IgD-negative memory B cell (primary cell): Measurements from ENCODE around the gene AADAC. TPM values are rescaled to one million over a fixed set of nuclear protein-coding genes. Genes with fewer than 3 reads are reported as not detected.
A peak's percentile ranks its signal among the peaks of the same experiment; 100 is the strongest.
"Not testable (repeated sequence)": the region's sequence is repeated elsewhere in the genome, so short reads cannot be mapped to it uniquely, and the experiment has no call there.

Source experiments
- H3K27ac Mint-ChIP-seq, 3 donors: one replicate each; pipeline ENCODE4 v1.8.0; 2020 to 2022; ENCODE audit warnings: mild to moderate bottlenecking in 3 of 3, mixed read lengths in 3 of 3, moderate library complexity in 1 of 3
- H3K27me3 Mint-ChIP-seq: one replicate; pipeline ENCODE4 v1.8.0; 2021; ENCODE audit warnings: mixed read lengths
- H3K36me3 Mint-ChIP-seq: one replicate; pipeline ENCODE4 v1.8.0; 2020; ENCODE audit warnings: mild to moderate bottlenecking, mixed read lengths
- H3K4me1 Mint-ChIP-seq, 3 donors: one replicate each; pipeline ENCODE4 v1.8.0; 2020 to 2022; ENCODE audit warnings: mixed read lengths in 3 of 3, mild to moderate bottlenecking in 1 of 3
- H3K4me3 Mint-ChIP-seq, 4 donors: one replicate each; pipeline ENCODE4 v1.8.0; 2020 to 2022; ENCODE audit warnings: mild to moderate bottlenecking in 4 of 4, mixed read lengths in 4 of 4, moderate library complexity in 3 of 4
- H3K9me3 Mint-ChIP-seq, 3 donors: one replicate each; pipeline ENCODE4 v1.8.0; 2020 to 2021; ENCODE audit warnings: mixed read lengths in 3 of 3, mild to moderate bottlenecking in 1 of 3
- polyA plus RNA-seq: library from polyadenylated mRNA; unstranded; fragments of 300-500 nt; fragmentation: Illumina TruSeq; gene quantifications from one replicate; pipeline ENCODE4 v1.2.3, GENCODE V29; 2021

The AADAC gene
- not detected for polyA plus RNA-seq

GRCh38 chr3:151813799-151814198 lies at the start of gene AADAC:
Gene AADAC (plus strand): TSS chr3:151814116. CDS start chr3:151814163, 47 bp downstream.
- Mint-ChIP-seq H3K4me3 (no peak within 1 kb of the TSS), H3K36me3 (no peaks in the 10 kb centered on the region), H3K4me1 (no peaks in the 10 kb centered on the region), H3K9me3 (peaks cover 0 to 1% (median 0%) of the 10 kb centered on the region in 3 donors), H3K27me3 (peaks cover 10% of the 10 kb centered on the region), H3K27ac (no peak within 1 kb of the TSS)

GRCh38 chr3:151764699-151765098 lies 49.2 kb upstream of the AADAC start:
- not testable (repeated sequence) for H3K9me3 Mint-ChIP-seq, H3K27ac Mint-ChIP-seq, H3K4me1 Mint-ChIP-seq, H3K36me3 Mint-ChIP-seq, H3K27me3 Mint-ChIP-seq, H3K4me3 Mint-ChIP-seq

- Mint-ChIP-seq H3K36me3 (peaks cover 2% of the 10 kb centered on the region), H3K27ac (no peak overlapping the region), H3K4me3 (no peak overlapping the region), H3K4me1 (no peaks in the 10 kb centered on the region), H3K27me3 (peaks cover 4% of the 10 kb centered on the region), H3K9me3 (peaks cover 0 to 2% (median 0%) of the 10 kb centered on the region in 3 donors)
Observed at GRCh38 chr3:151765685-151766084, 48.2 kb upstream of the AADAC start.

GRCh38 chr3:151766454-151766853 lies 47.5 kb upstream of the AADAC start:
- peaks cover 2% of the 10 kb centered on the region for H3K36me3 Mint-ChIP-seq
- H3K4me3 Mint-ChIP-seq: no peak overlapping the region
- H3K9me3 Mint-ChIP-seq: peaks cover 0 to 2% (median 0%) of the 10 kb centered on the region in 3 donors

GRCh38 chr3:151768393-151768930 lies 45.5 kb upstream of the AADAC start:
- peaks cover 0 to 2% (median 0%) of the 10 kb centered on the region in 3 donors for H3K9me3 Mint-ChIP-seq
- H3K36me3 Mint-ChIP-seq: peaks cover 2% of the 10 kb centered on the region
- peaks cover 2% of the 10 kb centered on the region for H3K27me3 Mint-ChIP-seq
- no peaks in the 10 kb centered on the region for H3K4me1 Mint-ChIP-seq
- no peak overlapping the region for H3K4me3 Mint-ChIP-seq
- no peak overlapping the region for H3K27ac Mint-ChIP-seq

More at GRCh38 chr3:151766454-151766853, 47.5 kb upstream of the AADAC start:
- Mint-ChIP-seq H3K4me1 (no peaks in the 10 kb centered on the region), H3K27ac (peak overlapping the region in 1 of 3 donors; percentile 2), H3K27me3 (peaks cover 4% of the 10 kb centered on the region)

GRCh38 chr3:151769175-151769574 lies 44.7 kb upstream of the AADAC start:
- H3K27me3 Mint-ChIP-seq: peaks cover 2% of the 10 kb centered on the region
- H3K36me3 Mint-ChIP-seq: peaks cover 3% of the 10 kb centered on the region
- no peaks in the 10 kb centered on the region for H3K4me1 Mint-ChIP-seq
- no peak overlapping the region for H3K4me3 Mint-ChIP-seq
- H3K9me3 Mint-ChIP-seq: peaks cover 0 to 2% (median 0%) of the 10 kb centered on the region in 3 donors
- no peak overlapping the region for H3K27ac Mint-ChIP-seq

GRCh38 chr3:151770956-151771355 lies 43.0 kb upstream of the AADAC start:
- peaks cover 3% of the 10 kb centered on the region for H3K27me3 Mint-ChIP-seq
- no peak overlapping the region for H3K4me3 Mint-ChIP-seq
- peaks cover 6% of the 10 kb centered on the region for H3K36me3 Mint-ChIP-seq
- H3K9me3 Mint-ChIP-seq: no peaks in the 10 kb centered on the region
- H3K4me1 Mint-ChIP-seq: no peaks in the 10 kb centered on the region
- no peak overlapping the region for H3K27ac Mint-ChIP-seq

- H3K36me3 Mint-ChIP-seq: peaks cover 6% of the 10 kb centered on the region
- no peaks in the 10 kb centered on the region for H3K9me3 Mint-ChIP-seq
- no peak overlapping the region for H3K27ac Mint-ChIP-seq
- peaks cover 3% of the 10 kb centered on the region for H3K27me3 Mint-ChIP-seq
- H3K4me1 Mint-ChIP-seq: no peaks in the 10 kb centered on the region
- no peak overlapping the region for H3K4me3 Mint-ChIP-seq
Observed at GRCh38 chr3:151772825-151773480, 41.0 kb upstream of the AADAC start.

- Mint-ChIP-seq H3K36me3 (peaks cover 4% of the 10 kb centered on the region), H3K4me1 (no peaks in the 10 kb centered on the region), H3K27me3 (peaks cover 3% of the 10 kb centered on the region), H3K4me3 (no peak overlapping the region), H3K9me3 (no peaks in the 10 kb centered on the region), H3K27ac (no peak overlapping the region)
Observed at GRCh38 chr3:151774235-151774634, 39.7 kb upstream of the AADAC start.

- H3K27ac Mint-ChIP-seq: no peak overlapping the region
- no peak overlapping the region for H3K4me3 Mint-ChIP-seq
- peaks cover 4% of the 10 kb centered on the region for H3K36me3 Mint-ChIP-seq
- no peaks in the 10 kb centered on the region for H3K4me1 Mint-ChIP-seq
- H3K27me3 Mint-ChIP-seq: peaks cover 1% of the 10 kb centered on the region
- H3K9me3 Mint-ChIP-seq: no peaks in the 10 kb centered on the region
Observed at GRCh38 chr3:151774910-151775309, 39.0 kb upstream of the AADAC start.

GRCh38 chr3:151775314-151776258 lies 38.3 kb upstream of the AADAC start:
- Mint-ChIP-seq H3K27me3 (peaks cover 1% of the 10 kb centered on the region), H3K27ac (no peak overlapping the region), H3K36me3 (peaks cover 4% of the 10 kb centered on the region)

GRCh38 chr3:151776259-151776740 lies 37.6 kb upstream of the AADAC start:
- Mint-ChIP-seq H3K4me3 (no peak overlapping the region), H3K9me3 (no peaks in the 10 kb centered on the region), H3K36me3 (peaks cover 4% of the 10 kb centered on the region), H3K27me3 (peaks cover 1% of the 10 kb centered on the region), H3K4me1 (no peaks in the 10 kb centered on the region), H3K27ac (no peak overlapping the region)

More at GRCh38 chr3:151775314-151776258, 38.3 kb upstream of the AADAC start:
- Mint-ChIP-seq H3K4me1 (no peaks in the 10 kb centered on the region), H3K9me3 (no peaks in the 10 kb centered on the region), H3K4me3 (no peak overlapping the region)

- H3K27ac Mint-ChIP-seq: no peak overlapping the region
Observed at GRCh38 chr3:151777880-151778279, 36.0 kb upstream of the AADAC start.

GRCh38 chr3:151787626-151788025 lies 26.3 kb upstream of the AADAC start:
- H3K9me3 Mint-ChIP-seq: peaks cover 0 to 2% (median 0%) of the 10 kb centered on the region in 3 donors
- H3K4me1 Mint-ChIP-seq: no peaks in the 10 kb centered on the region
- no peaks in the 10 kb centered on the region for H3K36me3 Mint-ChIP-seq
- H3K27ac Mint-ChIP-seq: no peak overlapping the region
- H3K27me3 Mint-ChIP-seq: no peaks in the 10 kb centered on the region
- H3K4me3 Mint-ChIP-seq: no peak overlapping the region

More at GRCh38 chr3:151777880-151778279, 36.0 kb upstream of the AADAC start:
- Mint-ChIP-seq H3K4me3 (no peak overlapping the region), H3K4me1 (no peaks in the 10 kb centered on the region), H3K27me3 (peaks cover 1% of the 10 kb centered on the region), H3K9me3 (no peaks in the 10 kb centered on the region), H3K36me3 (peaks cover 4% of the 10 kb centered on the region)

GRCh38 chr3:151788401-151788800 lies 25.5 kb upstream of the AADAC start:
- H3K36me3 Mint-ChIP-seq: no peaks in the 10 kb centered on the region
- H3K4me1 Mint-ChIP-seq: no peaks in the 10 kb centered on the region
- H3K27ac Mint-ChIP-seq: no peak overlapping the region
- no peaks in the 10 kb centered on the region for H3K27me3 Mint-ChIP-seq
- H3K9me3 Mint-ChIP-seq: peaks cover 0 to 2% (median 0%) of the 10 kb centered on the region in 3 donors
- H3K4me3 Mint-ChIP-seq: no peak overlapping the region
